Measurements from ENCODE around the gene RHBDD1. TPM values are rescaled to one million over a fixed set of nuclear protein-coding genes. Genes with fewer than 3 reads are reported as not detected.
A peak's percentile ranks its signal among the peaks of the same experiment; 100 is the strongest.

RHBDD1 gene
- total RNA-seq, 1 donor, result 38.9 TPM

DNA sequence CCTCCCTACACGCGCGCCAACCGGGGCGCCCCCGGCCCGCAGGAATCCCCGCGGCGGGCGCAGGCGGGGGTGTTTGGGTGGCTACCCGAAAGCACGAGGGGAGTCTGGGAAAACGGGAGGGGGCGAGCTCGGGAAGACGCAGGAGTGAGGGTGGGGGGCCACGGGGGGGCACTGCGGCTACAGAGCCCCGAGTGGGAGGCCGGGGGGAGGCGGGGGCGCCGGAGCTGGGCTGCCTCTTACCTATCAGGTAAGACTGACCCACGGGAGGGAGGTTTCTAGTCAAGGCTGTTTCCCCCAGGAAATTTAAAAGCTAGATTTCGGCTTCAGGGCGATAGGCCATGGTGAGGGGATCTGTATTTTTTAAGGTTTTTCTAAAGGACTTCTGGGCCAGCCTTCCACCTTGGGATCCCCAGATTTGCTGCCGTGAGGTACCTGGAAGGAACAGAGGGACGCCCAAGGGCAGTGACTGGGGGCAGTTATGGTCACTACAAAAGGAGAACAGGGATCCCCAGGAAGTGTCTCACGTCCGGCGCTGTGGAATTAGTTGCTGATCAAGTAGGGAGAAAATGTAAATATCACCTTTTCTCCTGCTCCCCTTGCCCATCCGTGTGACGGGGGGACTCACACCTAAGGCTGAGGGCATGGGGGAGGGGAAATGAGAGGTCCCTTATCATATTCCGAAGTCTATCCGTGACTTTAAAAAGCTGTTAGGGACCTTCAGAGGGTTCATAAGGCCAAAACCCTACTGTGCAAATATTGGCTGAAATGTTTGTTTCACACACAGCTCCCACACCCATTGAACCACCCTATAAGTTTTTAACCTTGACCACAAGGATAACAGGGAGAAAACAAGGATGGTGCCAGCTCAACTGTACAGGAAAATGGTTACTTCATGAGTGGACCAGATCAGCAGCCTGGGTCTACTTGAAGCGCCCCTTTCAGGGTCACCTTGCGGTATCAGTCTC lies 35.6 kb upstream of the RHBDD1 start:
- DNase-seq (ENCODE audit: low read depth), result peak; percentile 32
- TF ChIP-seq, protein P1, sequence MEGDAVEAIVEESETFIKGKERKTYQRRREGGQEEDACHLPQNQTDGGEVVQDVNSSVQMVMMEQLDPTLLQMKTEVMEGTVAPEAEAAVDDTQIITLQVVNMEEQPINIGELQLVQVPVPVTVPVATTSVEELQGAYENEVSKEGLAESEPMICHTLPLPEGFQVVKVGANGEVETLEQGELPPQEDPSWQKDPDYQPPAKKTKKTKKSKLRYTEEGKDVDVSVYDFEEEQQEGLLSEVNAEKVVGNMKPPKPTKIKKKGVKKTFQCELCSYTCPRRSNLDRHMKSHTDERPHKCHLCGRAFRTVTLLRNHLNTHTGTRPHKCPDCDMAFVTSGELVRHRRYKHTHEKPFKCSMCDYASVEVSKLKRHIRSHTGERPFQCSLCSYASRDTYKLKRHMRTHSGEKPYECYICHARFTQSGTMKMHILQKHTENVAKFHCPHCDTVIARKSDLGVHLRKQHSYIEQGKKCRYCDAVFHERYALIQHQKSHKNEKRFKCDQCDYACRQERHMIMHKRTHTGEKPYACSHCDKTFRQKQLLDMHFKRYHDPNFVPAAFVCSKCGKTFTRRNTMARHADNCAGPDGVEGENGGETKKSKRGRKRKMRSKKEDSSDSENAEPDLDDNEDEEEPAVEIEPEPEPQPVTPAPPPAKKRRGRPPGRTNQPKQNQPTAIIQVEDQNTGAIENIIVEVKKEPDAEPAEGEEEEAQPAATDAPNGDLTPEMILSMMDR (IDR thresholded peaks at IDR 0.05; ENCODE audit: insufficient read depth, low read depth, low read length), result no peak

DNA sequence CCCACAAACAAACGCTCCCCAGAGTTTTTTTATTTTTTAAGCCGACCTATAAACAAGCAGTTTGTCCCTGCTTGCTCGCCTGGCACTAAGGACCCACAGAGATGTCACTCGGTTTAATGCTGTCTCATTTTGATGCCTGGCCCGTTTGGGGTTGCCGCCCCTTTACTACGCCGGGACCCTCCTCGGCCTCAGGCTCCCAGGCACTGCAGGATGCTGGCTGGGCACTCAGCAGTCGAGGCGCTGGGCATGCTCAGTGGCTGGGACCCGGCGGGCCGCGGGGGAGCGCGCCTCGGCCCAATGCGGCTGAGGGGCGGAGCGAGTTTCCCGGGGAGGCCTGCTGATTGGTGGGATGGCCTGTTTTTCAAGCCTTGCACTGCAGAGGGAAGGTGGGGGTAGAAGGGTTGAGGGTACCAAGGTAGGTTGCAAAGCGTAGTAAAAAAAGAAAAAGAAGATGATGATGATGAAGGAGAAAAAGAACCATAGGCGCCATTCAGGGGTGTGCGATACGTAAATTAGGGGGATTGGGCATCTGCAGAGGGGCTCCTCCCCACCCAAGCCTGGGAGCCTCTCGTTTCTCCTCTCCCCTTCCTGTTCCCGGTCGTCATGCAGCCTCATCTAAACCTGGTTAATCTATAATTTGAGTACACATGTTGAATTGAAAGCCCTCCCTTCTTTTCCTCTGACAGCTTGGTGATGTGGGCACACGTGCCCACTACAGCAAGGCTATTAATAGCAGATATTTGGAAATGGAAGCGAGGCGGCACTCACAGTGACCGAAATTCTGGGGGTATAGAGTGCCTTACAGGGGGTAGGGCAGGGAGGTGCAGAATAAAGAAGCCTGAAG lies 34.7 kb upstream of the RHBDD1 start:
- TF ChIP-seq, protein P1 (IDR thresholded peaks at IDR 0.05; ENCODE audit: insufficient read depth, low read depth, low read length), result no peak
- H3K4me3 ChIP-seq (ENCODE audit: low read depth, low read length), result peak overlapping the region; percentile 57
- peak; percentile 70 for DNase-seq (ENCODE audit: low read depth)

More for the DNA sequence above, 35.6 kb upstream of the RHBDD1 start:
- H3K4me3 ChIP-seq (ENCODE audit: low read depth, low read length), result peak overlapping the region; percentile 57

DNA sequence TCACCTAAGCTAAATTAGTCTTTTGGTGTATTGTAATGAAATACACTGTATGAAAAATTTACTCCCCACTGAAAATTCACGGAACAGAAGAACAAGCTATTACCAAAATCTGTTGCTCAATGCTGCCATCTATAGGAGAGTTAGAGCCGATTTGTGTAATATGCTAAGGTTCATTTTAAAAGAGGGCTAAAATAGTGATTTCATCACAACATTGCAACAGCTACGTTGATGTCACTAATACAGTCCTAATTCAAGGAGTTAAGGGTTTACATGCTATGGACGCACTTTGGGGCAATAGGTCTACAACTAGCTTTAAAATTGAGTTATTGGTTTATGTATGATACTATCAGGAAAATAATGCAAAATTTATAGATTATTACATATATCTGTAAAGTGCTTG lies 33.3 kb upstream of the RHBDD1 start:
- peak; percentile 94 for DNase-seq (ENCODE audit: low read depth)
- TF ChIP-seq, protein P1 (IDR thresholded peaks at IDR 0.05; ENCODE audit: insufficient read depth, low read depth, low read length), result peak; percentile 69
- no peak overlapping the region for H3K4me3 ChIP-seq (ENCODE audit: low read depth, low read length)

DNA sequence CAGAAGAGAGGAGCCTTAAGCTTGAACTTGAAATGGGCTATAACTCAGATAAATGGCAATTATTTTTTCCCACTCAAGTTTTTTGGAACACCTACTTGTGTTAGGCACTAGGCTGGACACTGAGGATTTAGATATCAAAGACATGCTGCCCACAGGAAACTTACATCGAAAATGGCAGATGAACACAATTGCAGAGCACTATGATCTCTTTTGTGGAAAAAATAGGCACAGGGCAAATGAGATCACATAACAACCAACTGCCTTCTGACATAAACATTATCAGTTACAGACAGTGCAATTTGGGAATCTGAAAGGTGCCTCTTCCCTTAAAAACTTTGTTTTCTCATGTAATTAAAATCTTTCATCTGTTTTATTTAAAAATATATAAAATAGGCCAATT lies 32.4 kb upstream of the RHBDD1 start:
- H3K4me3 ChIP-seq (ENCODE audit: low read depth, low read length), result no peak overlapping the region
- TF ChIP-seq, protein P1 (IDR thresholded peaks at IDR 0.05; ENCODE audit: insufficient read depth, low read depth, low read length), result no peak
- DNase-seq (ENCODE audit: low read depth), result no peak

DNA sequence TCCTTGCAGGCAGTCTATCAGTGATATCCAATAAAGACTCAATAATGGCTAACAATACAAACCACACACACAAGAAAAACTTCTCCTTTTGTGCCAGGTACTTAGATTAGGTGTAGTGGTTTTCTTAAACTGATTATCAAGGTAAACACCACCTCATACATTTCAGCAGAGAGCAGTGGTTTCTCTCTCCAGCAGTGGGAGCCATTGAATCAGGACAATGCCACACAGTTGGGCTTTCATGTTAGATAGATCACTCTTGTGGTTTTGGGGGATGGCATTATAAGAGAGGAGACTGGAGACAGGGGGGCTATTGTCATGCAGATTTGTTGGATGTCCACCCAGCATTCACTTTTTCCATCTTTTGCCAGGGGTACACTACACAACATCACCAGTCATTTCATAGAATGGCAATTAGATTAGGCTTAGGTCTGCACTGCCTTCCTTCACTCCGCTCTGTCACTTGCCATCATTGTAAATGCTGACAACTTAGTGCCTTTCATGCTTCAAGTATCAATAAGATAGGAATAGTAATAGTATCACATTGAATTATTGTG lies 22.6 kb upstream of the RHBDD1 start:
- TF ChIP-seq, protein P1 (IDR thresholded peaks at IDR 0.05; ENCODE audit: insufficient read depth, low read depth, low read length), result peak; percentile 70
- DNase-seq (ENCODE audit: low read depth), result peak; percentile 34
- no peak overlapping the region for H3K4me3 ChIP-seq (ENCODE audit: low read depth, low read length)

DNA sequence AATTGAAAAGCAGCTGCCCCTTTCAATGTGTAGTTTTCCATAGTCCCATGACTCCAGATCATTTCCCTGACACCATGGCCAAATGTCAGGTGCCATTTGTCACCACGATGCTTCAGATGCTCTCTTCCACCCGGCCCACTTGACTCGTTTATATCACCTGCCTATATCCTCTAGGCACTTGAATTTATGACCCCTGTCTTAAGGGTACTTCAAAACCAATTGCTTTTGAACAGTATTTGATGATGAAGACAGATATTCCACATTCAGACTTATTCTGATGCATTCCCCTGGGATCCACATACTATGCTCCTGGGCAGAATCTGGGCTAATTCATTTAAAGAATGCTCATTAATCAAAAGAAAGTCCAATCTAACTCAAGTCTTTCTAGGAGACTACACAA lies 16.9 kb upstream of the RHBDD1 start:
- H3K4me3 ChIP-seq (ENCODE audit: low read depth, low read length), result no peak overlapping the region
- TF ChIP-seq, protein P1 (IDR thresholded peaks at IDR 0.05; ENCODE audit: insufficient read depth, low read depth, low read length), result no peak
- DNase-seq (ENCODE audit: low read depth), result no peak

Data from fibroblast of villous mesenchyme (primary cell).